Measurements from ENCODE around the gene HAND2. TPM values are rescaled to one million over a fixed set of nuclear protein-coding genes. Genes with fewer than 3 reads are reported as not detected.

Gene HAND2
- total RNA-seq, 6 experiments from 2014 or later, result 0.35 to 3.7 (median 0.51) TPM

DNA sequence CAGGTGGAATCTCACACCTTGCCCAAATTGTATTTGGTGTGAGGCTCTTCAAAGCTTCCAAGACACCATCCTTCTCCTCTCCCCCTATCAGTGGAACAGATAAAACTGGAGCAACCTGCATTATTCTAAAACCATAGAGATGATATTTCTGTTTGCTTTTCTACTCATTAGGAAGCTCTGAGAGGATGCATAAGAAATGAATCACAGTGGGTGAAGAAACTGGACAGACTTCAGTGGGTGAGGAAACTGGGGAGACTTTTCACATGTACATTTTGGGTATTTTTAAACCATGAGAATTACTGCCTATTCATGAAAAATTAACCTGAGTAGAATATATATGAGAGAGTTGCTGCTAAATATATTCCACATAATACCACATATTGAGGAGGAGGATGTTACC, 16.4 kb downstream of the HAND2 start:
- no peaks in the 10 kb centered on the region for H3K9me3 Mint-ChIP-seq
- H3K27me3 Mint-ChIP-seq (ENCODE audit: insufficient read depth), result peaks cover 34% of the 10 kb centered on the region
- TF ChIP-seq, protein P1, sequence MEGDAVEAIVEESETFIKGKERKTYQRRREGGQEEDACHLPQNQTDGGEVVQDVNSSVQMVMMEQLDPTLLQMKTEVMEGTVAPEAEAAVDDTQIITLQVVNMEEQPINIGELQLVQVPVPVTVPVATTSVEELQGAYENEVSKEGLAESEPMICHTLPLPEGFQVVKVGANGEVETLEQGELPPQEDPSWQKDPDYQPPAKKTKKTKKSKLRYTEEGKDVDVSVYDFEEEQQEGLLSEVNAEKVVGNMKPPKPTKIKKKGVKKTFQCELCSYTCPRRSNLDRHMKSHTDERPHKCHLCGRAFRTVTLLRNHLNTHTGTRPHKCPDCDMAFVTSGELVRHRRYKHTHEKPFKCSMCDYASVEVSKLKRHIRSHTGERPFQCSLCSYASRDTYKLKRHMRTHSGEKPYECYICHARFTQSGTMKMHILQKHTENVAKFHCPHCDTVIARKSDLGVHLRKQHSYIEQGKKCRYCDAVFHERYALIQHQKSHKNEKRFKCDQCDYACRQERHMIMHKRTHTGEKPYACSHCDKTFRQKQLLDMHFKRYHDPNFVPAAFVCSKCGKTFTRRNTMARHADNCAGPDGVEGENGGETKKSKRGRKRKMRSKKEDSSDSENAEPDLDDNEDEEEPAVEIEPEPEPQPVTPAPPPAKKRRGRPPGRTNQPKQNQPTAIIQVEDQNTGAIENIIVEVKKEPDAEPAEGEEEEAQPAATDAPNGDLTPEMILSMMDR (IDR thresholded peaks at IDR 0.05), result no peak
- H3K4me3 Mint-ChIP-seq, result no peak overlapping the region
- H3K4me1 Mint-ChIP-seq (ENCODE audit: low read depth), result no peaks in the 10 kb centered on the region; the same call in 1 of the 2 replicates
- DNase-seq, result no peak
- H3K36me3 Mint-ChIP-seq (ENCODE audit: low read depth), result no peaks in the 10 kb centered on the region
- H3K27ac Mint-ChIP-seq, result no peak overlapping the region

DNA sequence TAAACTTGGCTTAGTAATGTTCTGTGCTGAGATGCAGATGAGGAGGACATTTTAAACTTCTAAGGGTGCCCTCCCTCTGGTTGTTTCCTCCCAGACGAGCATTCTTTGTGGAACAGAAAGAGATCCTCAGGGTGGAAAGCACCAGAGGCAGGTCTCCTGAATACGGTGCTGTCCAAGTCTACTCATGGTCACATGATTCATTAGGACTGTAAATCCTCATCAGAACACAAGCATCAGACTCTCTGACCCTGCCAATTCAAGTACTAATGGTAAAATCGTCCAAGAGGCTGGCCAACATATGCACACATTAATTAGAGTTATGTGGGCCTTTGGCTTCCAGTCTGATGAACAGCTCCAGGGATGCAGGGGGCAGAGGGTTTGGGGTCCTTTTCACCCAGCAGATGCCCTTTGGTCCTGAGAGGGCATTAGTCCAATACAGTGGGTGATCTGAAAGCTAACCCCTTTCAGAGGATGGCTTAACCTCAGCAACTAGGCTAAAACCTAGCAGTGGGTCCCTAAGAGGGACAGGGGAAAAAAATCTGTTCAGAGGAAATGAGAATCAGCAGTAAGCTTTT, 18.2 kb downstream of the HAND2 start:
- TF ChIP-seq, protein P1 (IDR thresholded peaks at IDR 0.05), result no peak
- Mint-ChIP-seq H3K27ac (no peak overlapping the region), H3K36me3 (ENCODE audit: low read depth) (no peaks in the 10 kb centered on the region), H3K27me3 (ENCODE audit: insufficient read depth) (peaks cover 45% of the 10 kb centered on the region), H3K9me3 (no peaks in the 10 kb centered on the region), H3K4me1 (ENCODE audit: low read depth) (no peaks in the 10 kb centered on the region; the same call in 1 of the 2 replicates), H3K4me3 (no peak overlapping the region)
- DNase-seq, result no peak

DNA sequence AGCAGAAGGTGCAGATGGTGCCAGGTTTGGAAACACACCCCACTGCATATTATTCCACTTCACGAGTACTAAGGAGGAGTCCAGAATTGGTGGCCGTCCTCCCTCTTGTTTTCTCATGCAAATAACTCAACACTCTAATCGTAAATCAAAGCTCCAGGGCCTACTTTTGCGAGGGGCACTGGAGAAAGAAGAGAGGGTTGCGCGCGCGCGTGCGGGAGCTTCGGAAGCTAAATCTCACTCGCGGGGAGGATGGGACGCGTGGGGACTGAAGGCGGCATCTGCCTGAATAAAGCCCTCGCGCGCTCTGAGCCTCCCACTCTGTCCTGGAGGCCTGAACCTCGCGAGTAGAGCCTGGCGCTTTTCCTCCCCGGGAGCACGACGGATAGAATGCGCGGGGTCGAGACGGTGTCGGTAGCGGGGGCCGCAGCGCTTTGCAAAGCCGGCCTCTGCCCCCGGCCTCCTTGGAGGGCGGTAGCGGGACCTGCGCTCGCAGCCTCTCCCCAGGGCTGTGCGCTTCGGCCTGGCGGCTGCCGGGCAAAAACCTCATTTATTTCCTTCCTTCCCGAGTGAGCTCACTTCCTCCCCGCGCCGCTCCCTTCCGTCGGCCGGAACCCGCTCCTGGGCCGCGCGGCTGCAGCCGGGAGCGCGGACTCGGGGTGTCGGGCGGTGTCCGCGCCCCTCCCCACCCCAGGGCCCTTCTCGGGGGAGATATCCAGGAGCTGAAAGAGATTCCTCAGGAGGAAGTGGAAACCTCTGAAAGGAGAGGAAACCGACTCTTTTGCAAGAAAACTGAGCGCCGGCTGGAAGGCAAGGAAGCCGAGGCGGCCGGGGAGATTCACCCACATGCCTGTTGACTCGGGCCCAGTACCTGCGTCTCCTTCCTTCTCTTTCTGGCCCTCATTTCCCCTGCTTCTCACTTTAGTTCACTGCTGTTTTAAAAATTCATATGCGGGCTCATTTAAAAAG, 20.7 kb downstream of the HAND2 start:
- H3K4me3 Mint-ChIP-seq, result no peak overlapping the region
- no peak for DNase-seq
- H3K27ac Mint-ChIP-seq, result no peak overlapping the region
- no peaks in the 10 kb centered on the region for H3K9me3 Mint-ChIP-seq
- H3K27me3 Mint-ChIP-seq (ENCODE audit: insufficient read depth), result peaks cover 30% of the 10 kb centered on the region
- H3K4me1 Mint-ChIP-seq (ENCODE audit: low read depth), result no peaks in the 10 kb centered on the region; the same call in 1 of the 2 replicates
- TF ChIP-seq, protein P1 (IDR thresholded peaks at IDR 0.05), result no peak
- no peaks in the 10 kb centered on the region for H3K36me3 Mint-ChIP-seq (ENCODE audit: low read depth)

DNA sequence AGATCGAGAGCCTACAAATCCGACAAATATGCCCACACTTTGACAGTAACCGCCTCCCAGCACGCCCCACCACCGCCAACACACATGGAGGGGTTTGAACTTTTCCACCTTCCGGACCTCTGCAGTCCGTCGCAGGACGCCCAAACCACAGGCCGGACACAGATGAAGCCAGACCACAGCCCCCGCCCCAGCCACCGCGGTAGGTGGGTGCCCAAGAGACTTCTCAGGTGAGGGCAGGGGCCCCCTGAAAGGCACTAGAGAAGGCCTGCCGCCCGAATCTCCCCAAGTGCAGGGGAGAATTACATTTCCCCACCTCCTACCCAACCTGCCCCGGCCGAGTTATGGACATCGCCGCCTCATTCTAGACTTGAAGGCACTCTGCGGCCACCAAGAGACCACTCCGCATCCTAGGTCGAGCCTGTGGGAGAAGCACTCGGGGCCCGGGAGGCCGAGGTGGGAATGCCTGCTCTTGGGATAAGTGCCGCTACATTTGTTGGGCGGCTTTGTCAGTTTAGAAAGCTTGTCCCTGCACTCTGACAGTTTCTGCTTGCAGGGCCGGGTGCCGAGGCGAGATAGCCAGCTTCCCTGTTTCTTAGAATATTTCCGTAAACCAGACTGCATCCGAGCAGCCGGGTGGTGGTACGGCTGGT, 21.5 kb downstream of the HAND2 start:
- TF ChIP-seq, protein P1 (IDR thresholded peaks at IDR 0.05), result no peak
- no peaks in the 10 kb centered on the region for H3K36me3 Mint-ChIP-seq (ENCODE audit: low read depth)
- no peak overlapping the region for H3K27ac Mint-ChIP-seq
- H3K27me3 Mint-ChIP-seq (ENCODE audit: insufficient read depth), result peaks cover 37% of the 10 kb centered on the region
- no peaks in the 10 kb centered on the region for H3K9me3 Mint-ChIP-seq
- DNase-seq, result no peak
- no peak overlapping the region for H3K4me3 Mint-ChIP-seq
- no peaks in the 10 kb centered on the region; the same call in 1 of the 2 replicates for H3K4me1 Mint-ChIP-seq (ENCODE audit: low read depth)

DNA sequence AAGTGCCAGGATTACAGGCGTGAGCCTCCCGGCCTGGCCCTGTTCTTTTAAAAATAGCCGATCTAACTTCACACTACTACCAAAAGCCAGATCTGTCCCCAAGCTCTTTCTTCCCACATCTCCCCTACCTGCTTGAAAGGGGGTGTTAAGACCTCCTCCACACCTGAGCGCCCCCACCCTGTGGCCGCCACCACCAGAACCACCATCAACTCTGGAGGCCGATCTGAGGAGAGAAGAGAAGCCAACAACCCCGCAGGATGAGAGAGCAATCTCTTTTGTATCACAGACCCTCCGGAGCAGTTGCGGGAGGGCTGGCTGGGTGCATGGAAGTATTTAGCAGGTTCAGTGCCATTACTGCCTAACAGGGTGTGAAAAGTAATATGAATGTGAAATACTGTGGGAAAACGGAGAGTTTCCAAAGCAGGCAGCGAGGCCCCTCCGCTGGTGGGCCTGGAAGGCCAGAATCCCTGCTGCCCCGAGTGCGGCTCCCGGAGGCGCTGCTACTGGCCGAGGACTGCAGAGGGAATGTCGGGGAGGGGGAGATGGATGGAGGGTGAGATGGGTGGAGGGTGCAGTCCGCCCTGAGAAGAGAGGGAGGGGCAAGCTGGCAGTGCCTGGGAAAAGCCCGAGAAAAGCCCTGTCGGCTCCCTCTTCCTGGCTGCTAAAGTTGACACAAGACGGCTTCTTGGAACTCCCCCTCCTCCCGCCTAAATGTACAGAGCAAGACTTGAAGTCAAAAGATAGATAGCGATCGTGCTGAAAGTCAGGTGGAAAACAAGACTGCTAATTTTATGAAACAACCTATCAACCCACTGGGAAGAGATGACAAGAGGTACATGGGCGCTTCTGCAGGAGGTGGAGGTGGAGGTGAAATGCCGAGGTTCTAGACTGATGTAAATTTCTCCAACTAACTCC, 22.3 kb downstream of the HAND2 start:
- Mint-ChIP-seq H3K27me3 (ENCODE audit: insufficient read depth) (peaks cover 37% of the 10 kb centered on the region), H3K4me1 (ENCODE audit: low read depth) (no peaks in the 10 kb centered on the region; the same call in 1 of the 2 replicates), H3K27ac (no peak overlapping the region), H3K4me3 (no peak overlapping the region), H3K9me3 (no peaks in the 10 kb centered on the region), H3K36me3 (ENCODE audit: low read depth) (no peaks in the 10 kb centered on the region)
- TF ChIP-seq, protein P1 (IDR thresholded peaks at IDR 0.05), result no peak
- no peak for DNase-seq
